ENCODE results near the gene OR51G2.

Gene OR51G2

GRCh38 chr11:4863876-4864275 is 55.3 kb downstream of the OR51G2 start:
- DNase-seq (ENCODE audit: low spot score): no peak
